Activated CD4-positive, alpha-beta T cell treated with anti-CD3 and anti-CD28 coated beads, Interleukin-2, amount 10 ng/mL, durations not matched to agents 7 days and 5 days (primary cell): Measurements from ENCODE around the gene AK3. TPM values are rescaled to one million over a fixed set of nuclear protein-coding genes. Genes with fewer than 3 reads are reported as not detected.
A peak's percentile ranks its signal among the peaks of the same experiment; 100 is the strongest.

ENCODE experiments used
- CTCF ChIA-PET: fragments of 350-600 bp; sonication (Branson Sonifier 250); formaldehyde crosslinking; loops from one replicate; lab custom pipeline; 2021; ENCODE audit warnings: antibody characterized with exemption; lab: Charles Lee
- POLR2A ChIA-PET: fragments of 350-600 bp; sonication (Branson Sonifier 250); formaldehyde crosslinking; loops from one replicate; lab custom pipeline; 2021; ENCODE audit warnings: antibody characterized with exemption; lab: Charles Lee
- DNase-seq: peaks from one replicate; pipeline ENCODE4 v3.0.0-alpha.2; 2020
- H3K27ac Mint-ChIP-seq: one replicate; pipeline ENCODE4 v1.8.0; 2021; ENCODE audit warnings: mild to moderate bottlenecking, moderate library complexity, mixed read lengths
- H3K27me3 Mint-ChIP-seq: one replicate; pipeline ENCODE4 v1.8.0; 2021; ENCODE audit warnings: mixed read lengths
- H3K36me3 Mint-ChIP-seq: one replicate; pipeline ENCODE4 v1.8.0; 2021; ENCODE audit warnings: low read depth, mixed read lengths
- H3K4me1 Mint-ChIP-seq: one replicate; pipeline ENCODE4 v1.8.0; 2021; ENCODE audit warnings: mixed read lengths
- H3K4me3 Mint-ChIP-seq: one replicate; pipeline ENCODE4 v1.8.0; 2021; ENCODE audit warnings: mild to moderate bottlenecking, moderate library complexity, mixed read lengths
- H3K9me3 Mint-ChIP-seq: one replicate; pipeline ENCODE4 v1.8.0; 2021; ENCODE audit warnings: mixed read lengths
- total RNA-seq, 2 experiments: library from RNA; stranded (reverse); gene quantifications; one replicate each; pipeline ENCODE4 v1.2.3, GENCODE V29; 2021

AK3 gene
- total RNA-seq, 2 experiments from 2014 or later, result 34.4 to 38.9 TPM

- Mint-ChIP-seq H3K4me1 (peaks cover 30% of the 10 kb centered on the region), H3K36me3 (peaks cover 4% of the 10 kb centered on the region), H3K4me3 (no peak overlapping the region), H3K27me3 (no peaks in the 10 kb centered on the region), H3K27ac (no peak overlapping the region), H3K9me3 (no peaks in the 10 kb centered on the region)
- no peak for DNase-seq
- POLR2A ChIA-PET, result no interaction called here
- CTCF ChIA-PET, result interaction anchor here (0.6 kb wide), 2 partner anchors 10 to 187 kb away, joined by 4 read pairs; no protein-coding TSS in a partner anchor
These were observed 2.3 kb upstream of the AK3 start for GRCh38 chr9:4743131-4743875.

GRCh38 chr9:4742246-4742645 is 1.2 kb upstream of the AK3 start:
- DNase-seq, result no peak
- peaks cover 6% of the 10 kb centered on the region for H3K36me3 Mint-ChIP-seq
- ChIA-PET CTCF (interaction anchor here (0.6 to 0.9 kb wide), 2 partner anchors 9 to 11 kb away, joined by 3 to 4 read pairs; no protein-coding TSS in a partner anchor), POLR2A (interaction anchor here (0.5 to 0.7 kb wide), 2 partner anchors 86 to 610 kb away, joined by 3 to 4 read pairs; no protein-coding TSS in a partner anchor)
- H3K9me3 Mint-ChIP-seq, result no peaks in the 10 kb centered on the region
- H3K27me3 Mint-ChIP-seq, result no peaks in the 10 kb centered on the region
- H3K27ac Mint-ChIP-seq, result no peak overlapping the region
- H3K4me3 Mint-ChIP-seq, result peak overlapping the region; percentile 87
- peaks cover 37% of the 10 kb centered on the region for H3K4me1 Mint-ChIP-seq

- Mint-ChIP-seq H3K4me1 (peaks cover 37% of the 10 kb centered on the region), H3K27me3 (no peaks in the 10 kb centered on the region), H3K27ac (peak overlapping the region; percentile 91), H3K9me3 (no peaks in the 10 kb centered on the region), H3K36me3 (peaks cover 8% of the 10 kb centered on the region), H3K4me3 (peak overlapping the region; percentile 87)
- POLR2A ChIA-PET, result interaction anchor here (0.5 to 0.7 kb wide), 3 partner anchors 85 to 696 kb away, joined by 3 to 4 read pairs (median 3); partner anchors contain the start of gene PLGRKT
- DNase-seq, result peak; percentile 15
- CTCF ChIA-PET, result interaction anchor here (0.9 to 2.3 kb wide), 5 partner anchors 8 to 18 kb away, joined by 3 to 5 read pairs (median 3); no protein-coding TSS in a partner anchor
These were observed 525 bp upstream of the AK3 start for GRCh38 chr9:4741365-4742089.

GRCh38 chr9:4740388-4740637 is 689 bp downstream of the AK3 start:
- Mint-ChIP-seq H3K27me3 (no peaks in the 10 kb centered on the region), H3K4me3 (peak overlapping the region; percentile 87), H3K27ac (peak overlapping the region; percentile 91), H3K4me1 (peaks cover 38% of the 10 kb centered on the region), H3K36me3 (peaks cover 8% of the 10 kb centered on the region), H3K9me3 (no peaks in the 10 kb centered on the region)
- ChIA-PET CTCF (interaction anchor here (0.5 to 2.3 kb wide), 8 partner anchors 9 to 161 kb away, joined by 3 to 5 read pairs (median 3); partner anchors contain the start of gene RCL1), POLR2A (interaction anchor here (0.7 kb wide), 1 partner anchor 61 kb away, joined by 3 read pairs; the partner anchor contains the start of gene CDC37L1)
- no peak for DNase-seq

GRCh38 chr9:4739587-4740387 is 1.2 kb downstream of the AK3 start:
- Mint-ChIP-seq H3K4me3 (peak overlapping the region; percentile 87), H3K36me3 (peaks cover 8% of the 10 kb centered on the region), H3K27ac (peak overlapping the region; percentile 91), H3K27me3 (no peaks in the 10 kb centered on the region), H3K9me3 (no peaks in the 10 kb centered on the region), H3K4me1 (peaks cover 38% of the 10 kb centered on the region)
- ChIA-PET POLR2A (no interaction called here), CTCF (interaction anchor here (0.7 to 2.3 kb wide), 6 partner anchors 13 to 162 kb away, joined by 3 to 5 read pairs (median 3); partner anchors contain the start of gene RCL1)
- no peak for DNase-seq

GRCh38 chr9:4738866-4739586 is 2.0 kb downstream of the AK3 start:
- peak overlapping the region; percentile 91 for H3K27ac Mint-ChIP-seq
- H3K27me3 Mint-ChIP-seq, result no peaks in the 10 kb centered on the region
- ChIA-PET POLR2A (no interaction called here), CTCF (interaction anchor here (1.6 kb wide), 1 partner anchor 12 kb away, joined by 3 read pairs; no protein-coding TSS in a partner anchor)
- peaks cover 11% of the 10 kb centered on the region for H3K36me3 Mint-ChIP-seq
- no peaks in the 10 kb centered on the region for H3K9me3 Mint-ChIP-seq
- peak overlapping the region; percentile 87 for H3K4me3 Mint-ChIP-seq
- DNase-seq, result no peak
- H3K4me1 Mint-ChIP-seq, result peaks cover 44% of the 10 kb centered on the region

DNA sequence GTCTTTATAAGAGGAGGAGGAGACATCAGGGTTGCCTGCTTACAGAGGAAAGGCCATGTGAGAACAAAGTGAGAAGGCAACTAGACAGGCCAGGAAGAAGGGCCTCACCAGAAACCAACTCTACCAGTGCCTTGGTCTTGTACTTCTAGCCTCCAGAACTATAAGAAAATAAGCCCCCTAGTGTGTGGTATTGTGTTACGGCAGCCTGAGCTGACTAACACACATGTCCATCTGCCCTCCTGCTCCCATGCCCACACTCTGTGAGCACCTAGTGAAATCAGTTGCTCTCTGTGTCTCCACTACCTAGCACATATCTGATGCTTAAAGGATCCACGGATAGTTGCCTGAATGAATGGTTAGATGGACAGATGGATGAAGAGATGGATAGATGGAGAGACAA is 6.9 kb downstream of the AK3 start:
- H3K4me3 Mint-ChIP-seq, result no peak overlapping the region
- no peaks in the 10 kb centered on the region for H3K27me3 Mint-ChIP-seq
- no peak for DNase-seq
- CTCF ChIA-PET, result interaction anchor here (0.9 to 1.6 kb wide), 2 partner anchors 17 to 25 kb away, joined by 3 read pairs; no protein-coding TSS in a partner anchor
- POLR2A ChIA-PET, result no interaction called here
- H3K27ac Mint-ChIP-seq, result no peak overlapping the region
- H3K4me1 Mint-ChIP-seq, result peaks cover 41% of the 10 kb centered on the region
- H3K36me3 Mint-ChIP-seq, result peaks cover 29% of the 10 kb centered on the region
- H3K9me3 Mint-ChIP-seq, result no peaks in the 10 kb centered on the region

DNA sequence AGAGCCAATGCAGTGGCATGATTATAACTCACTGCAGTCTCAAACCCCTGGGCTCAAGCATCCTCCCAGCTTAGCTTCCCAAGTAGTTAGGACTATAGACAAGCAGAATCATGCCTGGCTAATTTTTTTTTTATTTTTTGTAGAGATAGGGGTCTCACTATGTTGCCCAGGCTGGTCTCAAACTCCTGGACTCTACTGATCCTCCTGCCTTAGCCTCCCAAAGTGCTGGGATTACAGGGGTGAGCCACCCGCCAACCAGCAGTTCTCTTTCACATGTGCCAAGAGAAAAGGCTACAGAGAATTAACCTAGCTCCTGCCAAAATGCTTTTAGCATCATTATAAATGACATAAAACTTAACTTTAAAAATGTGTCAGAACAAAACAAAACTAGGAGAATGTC is 8.1 kb downstream of the AK3 start:
- H3K4me1 Mint-ChIP-seq, result peaks cover 32% of the 10 kb centered on the region
- no peak for DNase-seq
- no peaks in the 10 kb centered on the region for H3K27me3 Mint-ChIP-seq
- H3K36me3 Mint-ChIP-seq, result peaks cover 29% of the 10 kb centered on the region
- peak overlapping the region; percentile 17 for H3K27ac Mint-ChIP-seq
- no peak overlapping the region for H3K4me3 Mint-ChIP-seq
- no peaks in the 10 kb centered on the region for H3K9me3 Mint-ChIP-seq
- ChIA-PET CTCF (interaction anchor here (1.1 kb wide), 1 partner anchor 192 kb away, joined by 3 read pairs; no protein-coding TSS in a partner anchor), POLR2A (no interaction called here)

- Mint-ChIP-seq H3K27ac (no peak overlapping the region), H3K36me3 (peaks cover 48% of the 10 kb centered on the region), H3K27me3 (no peaks in the 10 kb centered on the region), H3K4me3 (no peak overlapping the region), H3K4me1 (peaks cover 20% of the 10 kb centered on the region), H3K9me3 (peaks cover 2% of the 10 kb centered on the region)
- no peak for DNase-seq
- CTCF ChIA-PET, result interaction anchor here (0.9 to 1.3 kb wide), 2 partner anchors 11 to 18 kb away, joined by 3 read pairs; no protein-coding TSS in a partner anchor
- POLR2A ChIA-PET, result no interaction called here
These were observed 13.4 kb downstream of the AK3 start for GRCh38 chr9:4727593-4727992.

DNA sequence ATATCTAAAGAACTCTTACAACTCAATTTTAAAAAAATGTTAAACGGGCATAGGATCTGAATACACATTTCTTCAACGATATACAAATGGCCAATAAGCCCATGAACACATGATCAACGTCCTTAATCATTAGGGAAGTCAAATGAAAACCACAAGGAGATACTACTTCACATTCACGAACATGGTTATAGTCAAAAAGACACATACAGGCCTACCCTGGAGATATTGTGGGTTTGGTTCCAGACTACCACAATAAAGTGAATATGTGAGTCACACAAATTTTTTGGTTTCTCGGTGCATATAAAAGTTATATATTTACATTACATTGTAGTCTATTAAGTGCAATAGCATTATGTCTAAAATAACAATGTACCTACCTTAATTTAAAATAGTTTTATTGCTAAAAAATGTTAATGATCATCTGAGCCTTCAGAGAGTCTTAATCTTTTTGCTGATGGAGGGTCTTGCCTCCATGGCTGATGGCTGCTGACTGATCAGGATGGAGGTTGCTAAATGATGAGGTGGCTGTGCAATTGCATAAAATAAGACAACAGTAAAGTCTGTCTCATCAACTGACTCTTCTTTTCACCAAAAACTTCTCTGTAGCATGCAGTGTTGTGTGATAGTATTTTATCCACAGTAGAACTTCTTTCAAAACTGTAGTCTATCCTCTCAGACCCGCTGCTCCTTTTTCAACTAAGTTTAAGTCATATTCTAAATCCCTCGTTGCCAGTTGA is 15.1 kb downstream of the AK3 start:
- ChIA-PET CTCF (no interaction called here), POLR2A (no interaction called here)
- Mint-ChIP-seq H3K4me1 (peaks cover 13% of the 10 kb centered on the region), H3K27ac (peak overlapping the region; percentile 41), H3K4me3 (no peak overlapping the region), H3K27me3 (no peaks in the 10 kb centered on the region), H3K9me3 (peaks cover 2% of the 10 kb centered on the region), H3K36me3 (peaks cover 49% of the 10 kb centered on the region)
- DNase-seq, result no peak

DNA sequence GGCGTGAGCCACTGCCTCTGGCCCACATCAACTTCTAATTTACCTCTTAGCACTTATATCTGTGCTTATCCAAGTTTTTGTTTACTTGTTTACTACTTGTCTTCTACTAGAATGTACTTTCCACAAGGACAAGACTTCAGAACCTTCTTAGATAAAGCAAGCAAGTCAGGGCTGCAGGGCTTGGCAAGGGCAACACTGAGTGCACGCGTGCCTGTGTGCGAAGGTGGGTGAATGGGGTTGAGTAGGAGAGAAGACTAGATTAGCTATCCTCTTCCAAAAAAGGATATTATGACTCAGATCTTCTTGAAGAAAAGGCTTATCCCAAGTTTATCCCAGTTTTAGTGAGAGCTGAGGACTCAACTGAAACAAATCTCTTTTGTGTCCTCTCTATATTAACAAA is 19.3 kb downstream of the AK3 start:
- H3K36me3 Mint-ChIP-seq, result peaks cover 64% of the 10 kb centered on the region
- no peaks in the 10 kb centered on the region for H3K27me3 Mint-ChIP-seq
- H3K9me3 Mint-ChIP-seq, result peaks cover 2% of the 10 kb centered on the region
- POLR2A ChIA-PET, result no interaction called here
- CTCF ChIA-PET, result interaction anchor here (1.1 kb wide), 1 partner anchor 12 kb away, joined by 3 read pairs; no protein-coding TSS in a partner anchor
- H3K4me1 Mint-ChIP-seq, result peaks cover 7% of the 10 kb centered on the region
- no peak overlapping the region for H3K27ac Mint-ChIP-seq
- DNase-seq, result no peak
- H3K4me3 Mint-ChIP-seq, result no peak overlapping the region
